Measurements from ENCODE around the gene CST9. TPM values are rescaled to one million over a fixed set of nuclear protein-coding genes. Genes with fewer than 3 reads are reported as not detected.

Gene CST9
- total and polyA plus RNA-seq, 12 donors: not detected

- no peaks in the 10 kb centered on the region for H3K27me3 ChIP-seq
- 78 to 85% methylated on average over 1 of the region's 1 CpG for WGBS, 2 donors
- H3K36me3 ChIP-seq: no peaks in the 10 kb centered on the region
- intact Hi-C loops (cut with DNase I): no loop called here
- no peaks in the 10 kb centered on the region for H3K9me3 ChIP-seq
- TF ChIP-seq CTCF (IDR thresholded peaks at IDR 0.05): no peak
- H3K27ac ChIP-seq: no peak overlapping the region
- H3K4me1 ChIP-seq: peaks cover 3 to 39% (median 16%) of the 10 kb centered on the region in 9 donors
- no peak overlapping the region for H3K4me3 ChIP-seq
- DNase-seq (no peak), ATAC-seq (no peak)
These were observed 44.2 kb upstream of the CST9 start for GRCh38 chr20:23649830-23650417.

GRCh38 chr20:23649242-23649641 is 43.5 kb upstream of the CST9 start:
- intact Hi-C loops (cut with DNase I): no loop called here
- H3K36me3 ChIP-seq: no peaks in the 10 kb centered on the region
- H3K4me1 ChIP-seq: peaks cover 0 to 32% (median 10%) of the 10 kb centered on the region in 9 donors
- H3K9me3 ChIP-seq: no peaks in the 10 kb centered on the region
- H3K27me3 ChIP-seq: no peaks in the 10 kb centered on the region
- no peak for TF ChIP-seq CTCF (IDR thresholded peaks at IDR 0.05)
- H3K4me3 ChIP-seq: no peak overlapping the region
- ATAC-seq (no peak), DNase-seq (no peak)
- no peak overlapping the region for H3K27ac ChIP-seq
- WGBS, 2 donors: 87 to 89% methylated on average over 2 of the region's 2 CpGs

- peaks cover 0 to 32% (median under 1%) of the 10 kb centered on the region in 9 donors for H3K4me1 ChIP-seq
- no peaks in the 10 kb centered on the region for H3K36me3 ChIP-seq
- no peaks in the 10 kb centered on the region for H3K9me3 ChIP-seq
- WGBS, 2 donors: 88 to 93% methylated on average over 2 of the region's 2 CpGs
- H3K27me3 ChIP-seq: no peaks in the 10 kb centered on the region
- no peak overlapping the region for H3K4me3 ChIP-seq
- intact Hi-C loops (cut with DNase I): no loop called here
- H3K27ac ChIP-seq: no peak overlapping the region
- no peak for TF ChIP-seq CTCF (IDR thresholded peaks at IDR 0.05)
- ATAC-seq (no peak), DNase-seq (no peak)
These were observed 41.6 kb upstream of the CST9 start for GRCh38 chr20:23647346-23647745.

- H3K27ac ChIP-seq: no peak overlapping the region
- no peaks in the 10 kb centered on the region for H3K36me3 ChIP-seq
- H3K4me3 ChIP-seq: no peak overlapping the region
- ATAC-seq (no peak), DNase-seq (no peak)
- H3K9me3 ChIP-seq: no peaks in the 10 kb centered on the region
- intact Hi-C loops (cut with DNase I): no loop called here
- 53 to 58% methylated on average over 4 of the region's 4 CpGs for WGBS, 2 donors
- peaks cover 0 to 43% (median 7%) of the 10 kb centered on the region in 9 donors for H3K4me1 ChIP-seq
- H3K27me3 ChIP-seq: no peaks in the 10 kb centered on the region
- TF ChIP-seq CTCF (IDR thresholded peaks at IDR 0.05): no peak
These were observed 40.6 kb upstream of the CST9 start for GRCh38 chr20:23646106-23646873.

All from heart right ventricle (tissue), 16 donors.